ENCODE measurements around the gene SMG6.

SMG6 gene

GRCh38 chr17:2197271-2197670 is 106.3 kb downstream of the SMG6 start:
- DNase-seq: no peak

DNA sequence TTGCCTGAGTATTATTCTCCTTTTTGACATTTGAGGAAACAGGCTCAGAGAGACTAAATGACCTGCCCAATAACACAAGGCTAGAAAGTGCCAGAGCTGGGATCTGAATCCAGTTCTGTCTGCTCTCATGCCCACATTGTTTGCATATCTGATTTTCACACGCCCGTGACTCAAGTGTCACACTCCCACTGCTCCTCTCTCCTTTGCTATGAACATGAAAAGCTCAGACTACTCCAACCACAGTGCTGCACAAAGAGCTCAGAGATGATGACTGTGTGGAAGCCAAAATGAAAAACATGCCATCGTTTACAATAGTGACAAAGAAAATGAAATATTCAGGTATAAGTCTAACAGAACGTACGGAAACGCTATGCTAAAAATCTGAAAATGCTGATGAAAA is 107.9 kb downstream of the SMG6 start:
- DNase-seq: no peak

GRCh38 chr17:2194889-2195335 is 108.7 kb downstream of the SMG6 start:
- DNase-seq: no peak

DNA sequence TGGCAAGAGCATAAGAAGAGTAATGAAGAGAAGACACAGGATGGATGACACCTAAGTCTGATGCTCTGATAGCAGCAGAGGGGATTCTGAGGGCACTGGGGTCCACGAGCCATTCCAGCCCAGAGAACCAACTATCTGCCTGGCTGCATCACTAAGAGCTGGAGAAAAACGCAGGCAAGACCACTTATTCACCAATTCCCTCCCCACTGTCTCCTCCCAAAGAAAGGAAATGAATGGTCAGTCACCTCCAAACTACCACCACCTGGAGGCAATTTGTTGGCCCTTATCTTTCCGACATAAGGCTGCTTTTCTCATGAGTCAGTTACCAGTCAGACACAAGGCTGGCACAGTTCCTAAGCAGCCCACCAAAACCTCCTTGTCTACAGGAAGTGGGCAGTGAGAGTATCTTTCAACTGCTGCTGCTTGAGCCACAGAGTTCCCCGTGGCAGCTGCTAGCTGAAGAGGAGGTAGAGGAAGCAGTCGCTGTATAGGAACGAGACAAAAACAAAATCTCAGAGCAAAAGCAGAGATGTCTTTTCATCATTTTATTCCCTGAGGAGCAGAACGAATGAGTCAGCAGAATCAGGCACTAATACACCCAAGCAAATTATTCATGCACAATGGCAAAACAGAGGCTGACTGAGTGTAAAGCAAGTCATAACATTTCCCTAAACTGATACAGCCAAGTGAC is 111.1 kb downstream of the SMG6 start:
- no peak for DNase-seq

GRCh38 chr17:2191785-2192184 is 111.8 kb downstream of the SMG6 start:
- DNase-seq: no peak

- DNase-seq: no peak
These were observed 112.4 kb downstream of the SMG6 start for GRCh38 chr17:2191227-2191626.

GRCh38 chr17:2190014-2190413 is 113.6 kb downstream of the SMG6 start:
- no peak for DNase-seq

DNA sequence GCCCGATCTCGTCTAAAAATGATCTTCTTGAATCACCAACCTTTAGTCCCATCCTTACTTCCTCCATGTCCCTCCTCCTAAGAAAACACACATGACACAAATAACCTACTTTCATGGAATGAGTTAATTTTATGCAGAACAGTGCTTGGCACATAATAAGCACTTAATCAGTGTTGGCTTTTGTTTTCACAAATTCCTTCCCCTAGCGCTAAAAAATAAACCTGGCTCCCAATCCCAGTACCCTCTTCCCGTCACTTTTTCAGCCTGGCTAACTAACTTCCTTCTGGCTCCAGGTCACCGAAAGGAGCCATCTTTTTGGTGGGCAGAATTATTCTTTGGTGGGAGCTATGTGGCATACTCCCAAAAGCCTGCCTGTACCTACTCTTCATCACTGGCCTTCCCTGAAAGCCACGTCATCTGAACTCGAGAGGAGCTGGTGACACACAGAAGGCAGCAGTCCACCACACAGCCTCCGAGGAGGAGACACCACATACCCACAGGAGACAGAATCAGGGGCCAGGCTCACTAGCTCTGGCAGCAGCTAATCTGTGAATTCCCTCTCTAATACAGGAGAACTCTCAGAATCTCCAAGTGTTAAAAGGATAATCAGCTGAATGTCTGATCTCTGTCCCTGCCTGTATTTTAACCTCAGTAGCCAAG is 114.5 kb downstream of the SMG6 start:
- DNase-seq: no peak

DNA sequence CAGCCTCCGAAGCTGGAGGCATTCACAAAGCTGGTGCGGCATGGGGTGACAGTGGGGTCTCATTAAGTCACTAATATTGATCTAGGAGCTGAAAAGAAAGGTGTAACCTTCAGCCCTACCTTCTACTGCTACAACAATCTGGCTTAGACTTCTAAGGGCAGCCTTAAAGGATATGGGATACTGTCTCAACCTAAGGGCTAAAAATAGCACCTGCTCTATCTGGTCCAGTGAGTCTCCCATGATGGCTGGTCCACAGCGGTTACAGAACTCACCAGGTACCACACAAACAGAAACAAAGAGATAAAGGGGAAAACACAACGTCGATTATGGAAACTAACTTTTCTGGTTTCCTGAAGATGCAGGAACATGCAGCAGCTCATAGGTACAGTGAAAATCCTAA is 115.8 kb downstream of the SMG6 start:
- DNase-seq: no peak

- DNase-seq: no peak
These were observed 116.6 kb downstream of the SMG6 start for GRCh38 chr17:2186937-2187336.

- no peak for DNase-seq
These were observed 118.3 kb downstream of the SMG6 start for GRCh38 chr17:2184993-2185931.

DNA sequence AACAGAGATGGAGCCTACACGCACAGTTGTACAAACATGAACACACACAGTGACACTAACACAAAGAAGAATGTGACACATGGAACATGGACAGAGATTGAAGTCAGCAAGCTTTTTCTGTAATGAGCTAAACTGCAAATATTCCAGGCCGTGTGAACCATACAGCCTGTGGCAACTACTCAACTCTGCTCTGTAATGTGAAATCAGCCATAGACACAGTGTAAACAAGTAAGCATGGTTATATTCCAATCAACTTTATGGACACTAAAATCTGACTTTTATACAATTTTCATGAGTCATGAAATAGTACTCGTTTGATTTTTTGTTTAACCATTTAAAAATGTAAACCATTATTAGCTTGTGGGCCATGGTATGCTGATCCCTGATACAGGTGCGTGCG is 120.2 kb downstream of the SMG6 start:
- no peak for DNase-seq

DNA sequence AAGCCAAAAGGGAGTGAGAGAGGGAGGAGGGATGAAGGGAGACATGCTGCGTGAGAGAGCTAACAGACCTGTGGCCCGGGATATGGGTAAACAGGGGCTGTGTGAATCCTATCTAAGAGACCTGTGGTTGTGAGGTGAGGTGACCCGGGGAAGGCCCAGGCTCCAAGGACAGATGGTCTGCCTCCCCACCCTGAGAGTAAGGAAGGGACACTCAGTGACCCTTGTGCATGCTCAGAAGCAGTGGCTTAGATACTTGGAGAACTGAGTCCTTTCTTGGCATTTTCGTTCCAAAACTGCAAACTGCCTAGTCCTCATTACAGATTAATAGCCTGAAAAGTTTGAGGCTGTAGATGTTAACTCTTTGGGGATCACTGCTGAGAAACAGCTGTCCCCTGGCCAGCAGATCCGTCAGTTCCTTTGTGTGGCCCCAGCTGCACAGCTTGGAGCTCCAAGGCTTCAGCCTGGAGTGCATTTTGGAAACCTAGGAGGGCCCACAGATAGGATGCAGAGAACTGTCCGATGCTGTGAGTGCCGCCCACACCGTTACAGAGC is 121.6 kb downstream of the SMG6 start:
- no peak for DNase-seq

GRCh38 chr17:2181206-2181896 is 122.2 kb downstream of the SMG6 start:
- no peak for DNase-seq

DNA sequence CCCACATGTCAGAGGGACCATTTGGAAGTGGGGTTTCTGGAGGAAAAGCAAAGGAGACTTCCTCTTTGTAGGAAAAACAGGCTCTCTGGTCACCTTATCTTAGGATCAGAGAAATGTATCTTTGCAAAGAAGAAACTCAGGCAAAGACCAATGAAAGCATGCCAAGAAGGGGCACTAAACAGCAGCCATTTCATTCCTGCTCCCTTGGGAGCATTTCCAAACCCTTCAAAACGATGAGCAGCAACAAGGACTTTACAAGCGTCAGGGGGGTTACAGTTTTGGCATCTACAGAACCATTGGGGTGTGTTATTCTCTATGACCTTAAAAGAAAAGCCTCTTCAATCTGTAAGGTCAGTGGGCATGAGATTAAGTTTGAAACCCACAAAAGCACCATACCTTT is 122.8 kb downstream of the SMG6 start:
- no peak for DNase-seq

DNA sequence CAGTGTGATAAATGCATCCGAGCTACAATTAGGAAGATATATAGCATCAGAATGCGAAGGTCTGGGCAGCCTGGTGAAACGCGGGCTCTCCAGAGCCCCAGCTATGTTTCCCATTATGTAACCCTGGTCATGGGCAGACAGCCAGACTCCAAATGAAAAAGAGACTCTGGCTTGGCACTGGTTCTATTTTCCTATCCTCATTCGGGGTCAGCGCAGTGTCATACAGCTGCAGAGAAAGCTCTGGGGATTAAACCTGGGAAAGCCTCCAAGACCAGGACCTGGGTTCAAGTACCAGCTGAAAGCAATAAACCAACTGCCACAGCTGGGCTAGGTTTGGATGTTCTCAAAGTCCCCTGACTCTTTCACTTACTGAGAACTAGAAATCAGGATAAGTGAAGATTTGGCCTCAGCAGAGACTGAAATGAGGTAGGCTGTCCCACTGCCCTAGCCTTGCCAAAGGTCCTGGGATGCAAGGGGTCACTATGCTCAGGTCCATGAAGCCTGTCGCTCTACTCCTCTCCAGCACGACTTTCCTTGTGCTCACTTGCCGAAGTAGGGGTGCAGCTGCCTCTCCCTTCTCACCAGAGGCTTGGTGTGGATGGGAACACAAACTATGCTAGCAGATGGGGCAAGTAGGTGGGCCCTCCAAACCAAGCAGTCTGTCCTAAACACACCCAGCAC is 123.8 kb downstream of the SMG6 start:
- DNase-seq: peak; percentile 83 to 86

- no peak for DNase-seq
These were observed 124.6 kb downstream of the SMG6 start for GRCh38 chr17:2178798-2179501.

DNA sequence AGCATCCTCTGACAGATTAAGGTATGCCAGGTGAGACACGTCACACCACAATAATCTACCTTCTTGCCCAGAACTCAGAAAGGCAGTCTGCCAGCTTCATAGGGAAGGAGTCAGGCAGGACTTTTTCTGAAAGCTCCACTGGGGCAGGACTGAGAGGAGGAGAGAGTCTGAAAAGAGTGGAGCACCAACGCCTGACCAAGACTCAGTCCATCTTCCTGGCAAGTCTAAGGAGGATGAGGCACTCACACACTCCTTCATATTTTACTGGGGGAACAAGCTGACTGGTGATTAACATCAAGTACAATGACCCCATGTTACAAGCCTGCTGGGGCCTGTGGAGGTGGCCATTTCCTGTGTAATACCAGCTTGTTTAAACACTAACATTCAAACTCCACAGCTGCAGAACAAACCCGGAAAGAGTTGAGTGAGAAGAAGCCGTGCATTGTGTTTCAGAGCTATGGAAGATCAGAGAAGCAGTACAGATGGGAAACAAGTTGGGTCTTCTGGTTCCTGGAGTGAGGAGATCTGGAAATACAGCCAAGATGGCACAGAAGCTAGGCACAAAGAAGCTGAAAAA is 126.3 kb downstream of the SMG6 start:
- peak; percentile 42 to 61 for DNase-seq

DNA sequence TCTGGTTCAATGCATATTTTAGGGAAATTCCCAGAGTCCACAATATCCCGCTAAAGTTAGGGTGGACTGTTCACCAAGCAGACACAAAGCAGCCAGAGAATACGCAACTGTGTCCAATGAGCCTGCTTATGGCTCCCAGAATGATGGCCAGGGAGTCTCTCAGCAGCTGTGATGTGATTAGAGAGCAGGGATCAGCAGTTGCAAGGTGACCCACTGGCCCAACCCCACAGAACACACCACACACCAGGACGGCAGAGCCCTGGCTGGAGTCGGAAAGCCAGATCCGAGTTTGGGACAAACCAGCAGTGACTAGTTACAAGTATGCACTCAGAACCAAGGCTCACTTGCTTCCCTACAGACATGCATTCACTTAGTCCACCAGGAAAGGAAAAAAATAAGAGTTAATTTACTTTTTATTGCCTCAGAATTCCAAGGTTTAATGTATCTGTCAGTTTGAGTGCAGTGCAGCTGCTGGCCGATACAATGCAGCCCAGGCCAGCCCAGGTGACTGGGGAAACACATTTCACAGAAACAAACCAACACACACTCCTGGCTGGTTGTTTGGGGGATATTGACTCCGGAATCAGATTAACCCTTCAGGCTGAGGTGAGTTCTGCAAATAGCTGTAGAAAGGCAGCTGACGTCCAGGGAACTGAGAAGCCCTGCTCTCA is 127.0 kb downstream of the SMG6 start:
- no peak for DNase-seq

DNA sequence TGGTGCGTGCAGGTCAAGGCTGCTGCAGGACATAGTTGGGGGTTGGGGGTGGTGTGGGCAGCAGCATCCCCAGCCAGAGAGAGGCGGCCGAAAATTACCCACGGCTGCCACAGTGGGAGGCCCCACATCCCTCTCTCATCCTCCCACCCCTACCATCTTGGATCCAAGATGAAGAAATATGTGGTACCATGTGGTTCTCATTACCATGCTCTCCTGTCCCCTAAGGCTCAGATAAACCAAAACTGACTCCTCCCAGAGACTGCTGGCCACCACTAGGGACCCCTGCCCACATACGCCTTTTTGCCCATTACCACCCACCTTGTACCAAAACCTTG is 128.3 kb downstream of the SMG6 start:
- DNase-seq: no peak
